Body of pancreas (tissue), 4 donors: ENCODE measurements around the gene MKX.

ENCODE experiments used
- POLR2A ChIP-seq, 3 donors: fragments of 450-650 bp; IDR thresholded peaks; one replicate each; pipeline ENCODE4 v1.6.1; 2016; ENCODE audit warnings: antibody characterized with exemption in 3 of 3, mild to moderate bottlenecking in 2 of 3
- TF ChIP-seq, protein P1 (sequence below), 7 experiments: fragments of 450-650 bp in 4 of 7; fragments of 200-600 bp in 3 of 7; sonication (generic) in 3 of 7; IDR thresholded peaks; one replicate each; pipeline ENCODE4 v1.5.1; 2016 to 2019; ENCODE audit warnings: antibody characterized with exemption in 7 of 7

DNA sequence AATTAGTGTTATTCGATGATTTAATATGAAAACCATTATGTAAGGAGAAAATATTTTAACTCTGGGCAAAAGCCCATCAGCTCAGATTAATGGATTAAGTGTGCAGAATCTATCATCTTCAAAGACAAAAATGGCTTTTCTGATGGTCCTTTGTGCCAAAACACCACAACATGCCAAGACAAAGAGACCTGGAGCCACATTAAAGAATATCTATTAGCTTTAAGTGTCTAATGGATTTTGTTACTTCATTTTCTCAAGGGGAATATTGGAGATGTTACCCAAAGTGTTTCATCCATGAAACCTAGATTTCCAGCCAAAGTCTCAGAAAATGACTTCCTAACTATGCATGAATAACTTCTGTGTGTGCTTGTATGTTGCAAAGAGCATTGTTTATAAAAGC is 57.3 kb downstream of the MKX start:
- TF ChIP-seq, protein P1, sequence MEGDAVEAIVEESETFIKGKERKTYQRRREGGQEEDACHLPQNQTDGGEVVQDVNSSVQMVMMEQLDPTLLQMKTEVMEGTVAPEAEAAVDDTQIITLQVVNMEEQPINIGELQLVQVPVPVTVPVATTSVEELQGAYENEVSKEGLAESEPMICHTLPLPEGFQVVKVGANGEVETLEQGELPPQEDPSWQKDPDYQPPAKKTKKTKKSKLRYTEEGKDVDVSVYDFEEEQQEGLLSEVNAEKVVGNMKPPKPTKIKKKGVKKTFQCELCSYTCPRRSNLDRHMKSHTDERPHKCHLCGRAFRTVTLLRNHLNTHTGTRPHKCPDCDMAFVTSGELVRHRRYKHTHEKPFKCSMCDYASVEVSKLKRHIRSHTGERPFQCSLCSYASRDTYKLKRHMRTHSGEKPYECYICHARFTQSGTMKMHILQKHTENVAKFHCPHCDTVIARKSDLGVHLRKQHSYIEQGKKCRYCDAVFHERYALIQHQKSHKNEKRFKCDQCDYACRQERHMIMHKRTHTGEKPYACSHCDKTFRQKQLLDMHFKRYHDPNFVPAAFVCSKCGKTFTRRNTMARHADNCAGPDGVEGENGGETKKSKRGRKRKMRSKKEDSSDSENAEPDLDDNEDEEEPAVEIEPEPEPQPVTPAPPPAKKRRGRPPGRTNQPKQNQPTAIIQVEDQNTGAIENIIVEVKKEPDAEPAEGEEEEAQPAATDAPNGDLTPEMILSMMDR (IDR thresholded peaks at IDR 0.05): no peak
- no peak for TF ChIP-seq POLR2A (IDR thresholded peaks at IDR 0.05)
